ENCODE results near the gene ZNF678. TPM values are rescaled to one million over a fixed set of nuclear protein-coding genes. Genes with fewer than 3 reads are reported as not detected.

ZNF678 gene
- total RNA-seq, 2 donors from 2014 or later: 13.0 to 15.1 TPM

- Mint-ChIP-seq H3K4me1 (ENCODE audit: low read depth) (peaks cover 31% of the 10 kb centered on the region), H3K27me3 (ENCODE audit: low read depth) (peaks cover 33% of the 10 kb centered on the region), H3K27ac (no peak overlapping the region), H3K36me3 (ENCODE audit: insufficient read depth in 2 of 2) (peaks cover 10 to 12% of the 10 kb centered on the region in 2 donors), H3K9me3 (peaks cover 2 to 3% of the 10 kb centered on the region in 2 donors), H3K4me3 (peak overlapping the region in 1 of 2 donors; percentile 2)
- no peak for DNase-seq
- ATAC-seq (replicated peaks in 1 of 2): no peak
These were observed 3.9 kb upstream of the ZNF678 start for GRCh38 chr1:227559499-227559898.

GRCh38 chr1:227559926-227560325, 3.4 kb upstream of the ZNF678 start:
- Mint-ChIP-seq H3K9me3 (peaks cover 2 to 3% of the 10 kb centered on the region in 2 donors), H3K4me1 (ENCODE audit: low read depth) (peaks cover 34% of the 10 kb centered on the region), H3K27ac (no peak overlapping the region), H3K27me3 (ENCODE audit: low read depth) (peaks cover 33% of the 10 kb centered on the region), H3K36me3 (ENCODE audit: insufficient read depth in 2 of 2) (peaks cover 10 to 12% of the 10 kb centered on the region in 2 donors), H3K4me3 (peak overlapping the region; percentile 40 to 61)
- ATAC-seq (replicated peaks in 1 of 2) (no peak), DNase-seq (no peak)

- peaks cover 33% of the 10 kb centered on the region for H3K27me3 Mint-ChIP-seq (ENCODE audit: low read depth)
- peaks cover 10 to 12% of the 10 kb centered on the region in 2 donors for H3K36me3 Mint-ChIP-seq (ENCODE audit: insufficient read depth in 2 of 2)
- no peak for DNase-seq
These were observed 2.8 kb upstream of the ZNF678 start for GRCh38 chr1:227560393-227561173.

DNA sequence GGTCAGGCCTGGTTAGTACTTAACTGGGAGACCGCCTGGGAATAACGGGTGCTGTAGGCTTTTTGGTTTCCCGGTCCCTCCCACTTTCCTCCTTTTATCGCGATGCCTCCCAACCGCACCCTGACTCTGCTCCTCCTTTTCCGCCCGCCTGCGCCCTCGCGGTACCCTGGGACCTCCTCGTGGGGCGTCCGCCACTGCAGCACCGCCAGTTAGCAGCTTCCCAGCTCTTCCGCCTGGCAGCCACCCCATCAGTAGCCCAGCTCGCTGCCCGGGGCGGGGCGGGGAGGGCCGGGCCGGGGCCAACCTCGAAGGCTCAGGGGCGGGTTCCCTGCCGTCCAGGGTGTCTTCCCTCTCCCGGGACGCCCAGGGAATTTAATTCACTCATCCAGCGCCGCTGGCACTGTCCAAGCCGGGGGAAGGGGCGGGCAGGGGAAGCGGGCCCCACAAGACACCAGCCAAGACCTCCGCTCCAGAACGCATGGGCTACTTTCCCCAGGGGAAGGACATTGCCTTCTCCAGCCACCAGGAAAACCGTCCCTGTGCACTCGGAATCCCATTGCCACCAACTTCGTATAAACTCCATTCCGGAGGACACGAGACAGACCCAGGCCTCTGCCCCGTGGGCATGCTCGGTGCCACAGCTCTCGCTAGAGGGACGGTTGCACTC, 2.0 kb upstream of the ZNF678 start:
- H3K9me3 Mint-ChIP-seq: peaks cover 2 to 3% of the 10 kb centered on the region in 2 donors
- peaks cover 41% of the 10 kb centered on the region for H3K4me1 Mint-ChIP-seq (ENCODE audit: low read depth)
- H3K27me3 Mint-ChIP-seq (ENCODE audit: low read depth): peaks cover 33% of the 10 kb centered on the region
- no peak for ATAC-seq (replicated peaks in 1 of 2)
- H3K27ac Mint-ChIP-seq: no peak overlapping the region
- DNase-seq: no peak
- no peak overlapping the region for H3K4me3 Mint-ChIP-seq
- H3K36me3 Mint-ChIP-seq (ENCODE audit: insufficient read depth in 2 of 2): peaks cover 10 to 12% of the 10 kb centered on the region in 2 donors

More at GRCh38 chr1:227560393-227561173, 2.8 kb upstream of the ZNF678 start:
- Mint-ChIP-seq H3K9me3 (peaks cover 2 to 3% of the 10 kb centered on the region in 2 donors), H3K27ac (no peak overlapping the region), H3K4me3 (peak overlapping the region; percentile 40 to 61), H3K4me1 (ENCODE audit: low read depth) (peaks cover 34% of the 10 kb centered on the region)
- ATAC-seq (replicated peaks in 1 of 2): no peak

DNA sequence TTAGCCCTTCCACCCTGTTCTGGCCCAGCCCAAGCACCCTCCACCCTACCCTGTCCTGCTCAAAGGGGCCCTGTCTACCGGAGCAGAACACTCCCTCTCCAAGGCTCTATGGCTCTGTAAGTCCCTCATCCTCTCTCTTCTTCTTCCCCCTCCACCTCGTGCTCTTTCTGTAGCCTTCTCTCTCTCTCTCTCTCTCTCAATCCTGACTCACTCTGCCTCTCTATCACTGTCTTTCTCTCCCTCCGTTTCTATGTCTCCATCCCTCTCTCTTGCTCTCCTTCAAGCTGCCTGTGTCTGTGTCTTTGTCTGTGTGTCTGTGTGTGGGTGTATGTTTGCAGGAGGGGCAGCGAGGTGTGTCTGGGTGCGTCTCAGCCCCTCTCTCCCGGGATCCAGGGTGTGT, 1.3 kb upstream of the ZNF678 start:
- DNase-seq (no peak), ATAC-seq (replicated peaks in 1 of 2) (no peak)
- Mint-ChIP-seq H3K27me3 (ENCODE audit: low read depth) (peaks cover 33% of the 10 kb centered on the region), H3K4me1 (ENCODE audit: low read depth) (peaks cover 45% of the 10 kb centered on the region), H3K4me3 (no peak overlapping the region), H3K9me3 (peaks cover 2 to 3% of the 10 kb centered on the region in 2 donors), H3K27ac (no peak overlapping the region), H3K36me3 (ENCODE audit: insufficient read depth in 2 of 2) (peaks cover 10 to 12% of the 10 kb centered on the region in 2 donors)

- Mint-ChIP-seq H3K36me3 (ENCODE audit: insufficient read depth in 2 of 2) (peaks cover 12 to 13% of the 10 kb centered on the region in 2 donors), H3K4me3 (peak overlapping the region; percentile 98 to 99), H3K4me1 (ENCODE audit: low read depth) (peaks cover 45% of the 10 kb centered on the region), H3K27me3 (ENCODE audit: low read depth) (peaks cover 33% of the 10 kb centered on the region), H3K9me3 (peaks cover 2 to 3% of the 10 kb centered on the region in 2 donors), H3K27ac (peak overlapping the region; percentile 90)
- ATAC-seq (replicated peaks in 1 of 2) (no peak), DNase-seq (no peak)
These were observed 428 bp upstream of the ZNF678 start for GRCh38 chr1:227562933-227563323.

- no peak for DNase-seq
- Mint-ChIP-seq H3K27me3 (ENCODE audit: low read depth) (peaks cover 2% of the 10 kb centered on the region), H3K9me3 (no peaks in the 10 kb centered on the region), H3K27ac (no peak overlapping the region), H3K36me3 (ENCODE audit: insufficient read depth in 2 of 2) (peaks cover 3 to 4% of the 10 kb centered on the region in 2 donors), H3K4me1 (ENCODE audit: low read depth) (peaks cover 47% of the 10 kb centered on the region), H3K4me3 (no peak overlapping the region)
- no peak for ATAC-seq (replicated peaks in 1 of 2)
These were observed 3.9 kb downstream of the ZNF678 start for GRCh38 chr1:227567256-227567655.

- no peak overlapping the region for H3K4me3 Mint-ChIP-seq
- ATAC-seq (replicated peaks in 1 of 2) (no peak), DNase-seq (no peak)
- no peak overlapping the region for H3K27ac Mint-ChIP-seq
- H3K4me1 Mint-ChIP-seq (ENCODE audit: low read depth): peaks cover 40% of the 10 kb centered on the region
- H3K36me3 Mint-ChIP-seq (ENCODE audit: insufficient read depth in 2 of 2): peaks cover 6 to 7% of the 10 kb centered on the region in 2 donors
- H3K27me3 Mint-ChIP-seq (ENCODE audit: low read depth): no peaks in the 10 kb centered on the region
- peaks cover 0 to 2% of the 10 kb centered on the region in 2 donors for H3K9me3 Mint-ChIP-seq
These were observed 5.2 kb downstream of the ZNF678 start for GRCh38 chr1:227568593-227568992.

DNA sequence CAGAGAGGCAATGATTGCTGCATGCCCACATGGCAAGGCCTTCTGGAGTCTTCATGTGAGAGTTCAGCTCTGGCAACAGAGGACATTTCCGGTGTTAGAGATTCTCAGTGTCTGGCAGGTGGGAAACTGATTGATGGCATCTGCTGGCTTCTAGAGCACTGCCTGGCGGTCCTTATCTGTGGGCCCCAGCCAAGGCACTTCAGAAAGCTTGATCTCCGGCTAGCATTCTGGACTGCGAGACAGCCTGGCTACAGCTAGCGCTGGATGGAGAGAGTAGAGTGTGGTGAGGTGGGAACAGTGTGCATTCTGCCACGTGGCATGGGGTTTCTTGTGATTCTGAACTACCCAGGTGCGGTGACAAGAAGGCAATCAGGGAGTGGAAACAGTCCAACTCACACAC, 9.4 kb downstream of the ZNF678 start:
- Mint-ChIP-seq H3K4me1 (ENCODE audit: low read depth) (peaks cover 18% of the 10 kb centered on the region), H3K27me3 (ENCODE audit: low read depth) (no peaks in the 10 kb centered on the region), H3K36me3 (ENCODE audit: insufficient read depth in 2 of 2) (peaks cover 25 to 29% of the 10 kb centered on the region in 2 donors), H3K27ac (no peak overlapping the region), H3K4me3 (no peak overlapping the region), H3K9me3 (peaks cover 6 to 24% of the 10 kb centered on the region in 2 donors)
- DNase-seq (no peak), ATAC-seq (replicated peaks in 1 of 2) (no peak)

- no peak for DNase-seq
- Mint-ChIP-seq H3K9me3 (peaks cover 9 to 31% of the 10 kb centered on the region in 2 donors), H3K27ac (no peak overlapping the region), H3K36me3 (ENCODE audit: insufficient read depth in 2 of 2) (peaks cover 34 to 37% of the 10 kb centered on the region in 2 donors), H3K27me3 (ENCODE audit: low read depth) (no peaks in the 10 kb centered on the region), H3K4me1 (ENCODE audit: low read depth) (peaks cover 9% of the 10 kb centered on the region), H3K4me3 (no peak overlapping the region)
- ATAC-seq (replicated peaks in 1 of 2): no peak
These were observed 11.6 kb downstream of the ZNF678 start for GRCh38 chr1:227574926-227575325.

- H3K36me3 Mint-ChIP-seq (ENCODE audit: insufficient read depth in 2 of 2): peaks cover 34 to 39% of the 10 kb centered on the region in 2 donors
- DNase-seq (no peak), ATAC-seq (replicated peaks in 1 of 2) (no peak)
- H3K4me1 Mint-ChIP-seq (ENCODE audit: low read depth): peaks cover 4% of the 10 kb centered on the region
- H3K27ac Mint-ChIP-seq: no peak overlapping the region
- peaks cover 9 to 31% of the 10 kb centered on the region in 2 donors for H3K9me3 Mint-ChIP-seq
- no peaks in the 10 kb centered on the region for H3K27me3 Mint-ChIP-seq (ENCODE audit: low read depth)
- H3K4me3 Mint-ChIP-seq: no peak overlapping the region
These were observed 12.8 kb downstream of the ZNF678 start for GRCh38 chr1:227576189-227576588.

- Mint-ChIP-seq H3K9me3 (peaks cover 9 to 31% of the 10 kb centered on the region in 2 donors), H3K4me1 (ENCODE audit: low read depth) (peaks cover 4% of the 10 kb centered on the region), H3K36me3 (ENCODE audit: insufficient read depth in 2 of 2) (peaks cover 36 to 41% of the 10 kb centered on the region in 2 donors), H3K4me3 (no peak overlapping the region), H3K27me3 (ENCODE audit: low read depth) (no peaks in the 10 kb centered on the region), H3K27ac (no peak overlapping the region)
- ATAC-seq (replicated peaks in 1 of 2) (no peak), DNase-seq (no peak)
These were observed 14.1 kb downstream of the ZNF678 start for GRCh38 chr1:227577500-227577899.

GRCh38 chr1:227583354-227583753, 20.0 kb downstream of the ZNF678 start:
- no peak overlapping the region for H3K27ac Mint-ChIP-seq
- ATAC-seq (replicated peaks in 1 of 2): no peak
- H3K9me3 Mint-ChIP-seq: peaks cover 7 to 15% of the 10 kb centered on the region in 2 donors
- peaks cover 4% of the 10 kb centered on the region for H3K4me1 Mint-ChIP-seq (ENCODE audit: low read depth)
- H3K27me3 Mint-ChIP-seq (ENCODE audit: low read depth): no peaks in the 10 kb centered on the region
- DNase-seq: no peak
- H3K36me3 Mint-ChIP-seq (ENCODE audit: insufficient read depth in 2 of 2): peaks cover 28 to 40% of the 10 kb centered on the region in 2 donors
- no peak overlapping the region for H3K4me3 Mint-ChIP-seq

Data from activated T-cell treated with anti-CD3 and anti-CD28 coated beads, Interleukin-2, amount 50 U/mL, for 72 hours (primary cell).